Type B pancreatic cell (in vitro differentiated cells): ENCODE measurements around the gene NEK9. TPM values are rescaled to one million over a fixed set of nuclear protein-coding genes. Genes with fewer than 3 reads are reported as not detected.
A peak's percentile ranks its signal among the peaks of the same experiment; 100 is the strongest.

Experiments
- DNase-seq: peaks from one replicate; pipeline ENCODE4 v3.0.0; 2021; ENCODE audit warnings: mixed read lengths; ENCODE audit not compliant: unreplicated experiment; ENCODE audit errors: extremely low spot score
- H3K27ac Mint-ChIP-seq: 2 replicates; pipeline ENCODE4 v1.8.0; 2021; ENCODE audit warnings: mild to moderate bottlenecking, mixed read lengths
- H3K27me3 Mint-ChIP-seq: 2 replicates; pipeline ENCODE4 v1.8.0; 2021; ENCODE audit warnings: mixed read lengths
- H3K36me3 Mint-ChIP-seq: 2 replicates; pipeline ENCODE4 v1.8.0; 2021; ENCODE audit warnings: mixed read lengths
- H3K4me1 Mint-ChIP-seq: one replicate; pipeline ENCODE4 v1.8.0; 2021; ENCODE audit warnings: mixed read lengths; ENCODE audit not compliant: unreplicated experiment
- H3K4me3 Mint-ChIP-seq: 2 replicates; pipeline ENCODE4 v1.8.0; 2021; ENCODE audit warnings: mild to moderate bottlenecking, mixed read lengths
- H3K9me3 Mint-ChIP-seq: 2 replicates; pipeline ENCODE4 v1.8.0; 2021; ENCODE audit warnings: mixed read lengths
- CTCF ChIP-seq: fragments of 200-600 bp; sonication (generic); conservative IDR thresholded peaks from 2 replicates; pipeline ENCODE4 v1.5.0; 2021; ENCODE audit warnings: antibody characterized with exemption, mild to moderate bottlenecking
- long read RNA-seq: library from polyadenylated mRNA; unstranded; transcript quantifications from one replicate; pipeline ENCODE4 v2.0.0, GENCODE V29; 2020
- total RNA-seq: library from RNA; stranded (reverse); gene quantifications from 2 replicates; pipeline ENCODE4 v1.2.1, GENCODE V29; 2021; ENCODE audit warnings: low replicate concordance

NEK9 gene
- 81.3 and 117 TPM in 2 replicates for total RNA-seq
- long read RNA-seq, partial matches to known transcripts, result 4 of 37 reads
- long read RNA-seq, other reads (novel, unspliced or antisense), result 33 of 37 reads

- peaks cover 28% of the 10 kb centered on the region for H3K4me1 Mint-ChIP-seq
- H3K27me3 Mint-ChIP-seq, result no peaks in the 10 kb centered on the region
- DNase-seq, result peak; percentile 92
- no peak for TF ChIP-seq CTCF
- H3K27ac Mint-ChIP-seq, result peak within 1 kb of the TSS; percentile 97
- peak within 1 kb of the TSS; percentile 86 for H3K4me3 Mint-ChIP-seq
- no peaks in the 10 kb centered on the region for H3K9me3 Mint-ChIP-seq
- peaks cover 6% of the 10 kb centered on the region for H3K36me3 Mint-ChIP-seq
These were observed at the start of gene NEK9 for GRCh38 chr14:75126679-75127473. NEK9 (minus strand) TSS chr14:75127048; CDS start chr14:75126921, 127 bp downstream.

- Mint-ChIP-seq H3K4me3 (peak within 1 kb of the TSS; percentile 96), H3K4me1 (peaks cover 26% of the 10 kb centered on the region)
- no peak for TF ChIP-seq CTCF
These were observed 49.4 kb upstream of the NEK9 start, which contains the start of gene TMED10 for GRCh38 chr14:75176142-75176820. TMED10 (minus strand) TSS chr14:75176612; CDS start chr14:75176579, 33 bp downstream.

GRCh38 chr14:75175677-75176141 lies 48.9 kb upstream of the NEK9 start:
- peaks cover 30% of the 10 kb centered on the region for H3K4me1 Mint-ChIP-seq
- no peaks in the 10 kb centered on the region for H3K9me3 Mint-ChIP-seq
- no peak for TF ChIP-seq CTCF
- DNase-seq, result no peak
- H3K27ac Mint-ChIP-seq, result peak overlapping the region; percentile 99
- no peaks in the 10 kb centered on the region for H3K27me3 Mint-ChIP-seq
- no peaks in the 10 kb centered on the region for H3K36me3 Mint-ChIP-seq
- peak overlapping the region; percentile 96 for H3K4me3 Mint-ChIP-seq

More at GRCh38 chr14:75176142-75176820, 49.4 kb upstream of the NEK9 start, which contains the start of gene TMED10:
- Mint-ChIP-seq H3K27me3 (no peaks in the 10 kb centered on the region), H3K36me3 (no peaks in the 10 kb centered on the region), H3K9me3 (no peaks in the 10 kb centered on the region), H3K27ac (peak within 1 kb of the TSS; percentile 99)
- DNase-seq, result peak; percentile 90

- Mint-ChIP-seq H3K4me3 (peak overlapping the region; percentile 96), H3K4me1 (peaks cover 30% of the 10 kb centered on the region), H3K27ac (peak overlapping the region; percentile 54), H3K9me3 (no peaks in the 10 kb centered on the region), H3K27me3 (no peaks in the 10 kb centered on the region), H3K36me3 (no peaks in the 10 kb centered on the region)
- no peak for DNase-seq
- no peak for TF ChIP-seq CTCF
These were observed 47.2 kb upstream of the NEK9 start for GRCh38 chr14:75174066-75174465.

GRCh38 chr14:75170772-75171171 lies 43.9 kb upstream of the NEK9 start:
- H3K4me3 Mint-ChIP-seq, result peak overlapping the region; percentile 15
- no peaks in the 10 kb centered on the region for H3K27me3 Mint-ChIP-seq
- no peak for DNase-seq
- no peak overlapping the region for H3K27ac Mint-ChIP-seq
- peaks cover 5% of the 10 kb centered on the region for H3K36me3 Mint-ChIP-seq
- TF ChIP-seq CTCF, result no peak
- H3K9me3 Mint-ChIP-seq, result no peaks in the 10 kb centered on the region
- H3K4me1 Mint-ChIP-seq, result peaks cover 52% of the 10 kb centered on the region
